Fibroblast of mammary gland (primary cell): ENCODE results near the gene KIFC1.

ENCODE experiments used
- DNase-seq: peaks from one replicate; pipeline ENCODE4 v3.0.0-alpha.2; 2010; ENCODE audit warnings: low read depth
- H3K4me3 ChIP-seq: 2 replicates; pipeline ENCODE4 v1.5.1; 2011; ENCODE audit warnings: low read depth, mild to moderate bottlenecking, low read length, moderate library complexity; ENCODE audit not compliant: control insufficient read depth
- CTCF ChIP-seq: conservative IDR thresholded peaks from 2 replicates; pipeline ENCODE4 v1.5.1; 2011; ENCODE audit warnings: low read depth, low read length, inconsistent platforms; ENCODE audit not compliant: control insufficient read depth, insufficient read depth

KIFC1 gene

GRCh38 chr6:33439956-33440648, 48.5 kb downstream of the KIFC1 start:
- H3K4me3 ChIP-seq = no peak overlapping the region
- TF ChIP-seq CTCF = no peak
- DNase-seq = no peak

DNA sequence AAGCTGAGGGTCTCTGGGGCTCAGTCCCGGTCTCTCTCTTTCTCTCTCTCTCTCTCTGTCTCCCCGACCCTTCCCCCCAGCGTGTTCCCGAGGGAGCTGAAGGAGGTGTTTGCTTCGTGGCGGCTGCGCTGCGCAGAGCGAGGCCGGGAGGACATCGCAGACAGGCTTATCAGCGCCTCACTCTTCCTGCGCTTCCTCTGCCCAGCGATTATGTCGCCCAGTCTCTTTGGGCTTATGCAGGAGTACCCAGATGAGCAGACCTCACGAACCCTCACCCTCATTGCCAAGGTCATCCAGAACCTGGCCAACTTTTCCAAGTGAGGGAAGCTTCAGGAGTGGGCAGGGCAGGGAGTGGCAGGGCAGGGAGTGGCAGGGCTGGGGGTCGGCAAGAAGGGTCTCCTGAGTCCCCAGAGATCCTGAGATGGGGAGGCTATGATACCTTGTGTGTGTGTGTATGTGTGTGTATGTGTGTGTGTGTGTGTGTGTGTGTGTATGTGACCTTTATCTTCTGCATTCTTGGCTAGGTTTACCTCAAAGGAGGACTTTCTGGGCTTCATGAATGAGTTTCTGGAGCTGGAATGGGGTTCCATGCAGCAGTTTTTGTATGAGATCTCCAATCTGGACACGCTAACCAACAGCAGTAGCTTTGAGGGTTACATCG, 49.2 kb downstream of the KIFC1 start:
- no peak overlapping the region for H3K4me3 ChIP-seq
- TF ChIP-seq CTCF = no peak
- DNase-seq = no peak

DNA sequence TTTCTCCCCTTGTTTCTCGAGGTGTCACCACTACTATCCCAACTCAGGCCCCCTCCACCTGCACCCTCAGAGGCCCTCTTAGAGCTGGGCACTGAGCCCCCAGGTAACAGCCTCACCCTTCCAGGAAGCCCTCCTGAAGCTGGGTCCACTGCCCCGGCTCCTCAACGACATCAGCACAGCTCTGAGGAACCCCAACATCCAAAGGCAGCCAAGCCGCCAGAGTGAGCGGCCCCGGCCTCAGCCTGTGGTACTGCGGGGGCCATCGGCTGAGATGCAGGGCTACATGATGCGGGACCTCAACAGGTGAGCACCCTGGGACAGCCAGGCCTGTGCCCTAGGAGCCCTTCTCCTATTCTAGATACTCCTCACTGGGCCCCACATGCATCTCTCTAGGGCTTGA, 49.8 kb downstream of the KIFC1 start:
- no peak overlapping the region for H3K4me3 ChIP-seq
- TF ChIP-seq CTCF = no peak
- no peak for DNase-seq

DNA sequence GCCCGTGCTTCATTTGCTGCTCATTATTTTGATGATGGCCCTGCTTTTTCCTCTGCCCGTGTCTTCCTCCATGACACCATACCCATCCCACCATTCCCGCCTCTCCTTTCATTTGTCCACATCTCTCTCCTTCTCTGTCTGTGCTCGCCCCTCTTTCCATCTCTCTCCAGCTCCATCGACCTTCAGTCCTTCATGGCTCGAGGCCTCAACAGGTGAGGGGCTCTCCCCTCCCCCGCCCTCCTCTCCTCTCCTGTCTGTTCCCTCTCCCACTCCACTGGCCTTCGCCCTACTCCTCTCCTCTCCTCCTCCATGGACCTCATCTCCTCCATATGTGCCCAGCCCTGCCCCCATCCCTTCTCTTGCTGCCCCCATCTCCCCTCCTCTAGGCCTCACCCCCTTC, 50.7 kb downstream of the KIFC1 start:
- H3K4me3 ChIP-seq = no peak overlapping the region

DNA sequence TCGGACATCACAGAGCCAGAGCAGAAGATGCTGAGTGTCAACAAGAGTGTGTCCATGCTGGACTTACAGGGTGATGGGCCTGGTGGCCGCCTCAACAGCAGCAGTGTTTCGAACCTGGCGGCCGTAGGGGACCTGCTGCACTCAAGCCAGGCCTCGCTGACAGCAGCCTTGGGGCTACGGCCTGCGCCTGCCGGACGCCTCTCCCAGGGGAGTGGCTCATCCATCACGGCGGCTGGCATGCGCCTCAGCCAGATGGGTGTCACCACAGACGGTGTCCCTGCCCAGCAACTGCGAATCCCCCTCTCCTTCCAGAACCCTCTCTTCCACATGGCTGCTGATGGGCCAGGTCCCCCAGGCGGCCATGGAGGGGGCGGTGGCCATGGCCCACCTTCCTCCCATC, 51.4 kb downstream of the KIFC1 start:
- TF ChIP-seq CTCF = no peak

More for the DNA sequence above, 50.7 kb downstream of the KIFC1 start:
- no peak for TF ChIP-seq CTCF
- DNase-seq = no peak

GRCh38 chr6:33443619-33444504, 52.2 kb downstream of the KIFC1 start:
- DNase-seq = no peak
- TF ChIP-seq CTCF = no peak
- no peak overlapping the region for H3K4me3 ChIP-seq

More for the DNA sequence above, 51.4 kb downstream of the KIFC1 start:
- no peak overlapping the region for H3K4me3 ChIP-seq
- DNase-seq = no peak
